ENCODE measurements around the gene DHX15.
"Not testable (repeated sequence)": the region's sequence is repeated elsewhere in the genome, so short reads cannot be mapped to it uniquely, and the experiment has no call there.

Gene DHX15

DNA sequence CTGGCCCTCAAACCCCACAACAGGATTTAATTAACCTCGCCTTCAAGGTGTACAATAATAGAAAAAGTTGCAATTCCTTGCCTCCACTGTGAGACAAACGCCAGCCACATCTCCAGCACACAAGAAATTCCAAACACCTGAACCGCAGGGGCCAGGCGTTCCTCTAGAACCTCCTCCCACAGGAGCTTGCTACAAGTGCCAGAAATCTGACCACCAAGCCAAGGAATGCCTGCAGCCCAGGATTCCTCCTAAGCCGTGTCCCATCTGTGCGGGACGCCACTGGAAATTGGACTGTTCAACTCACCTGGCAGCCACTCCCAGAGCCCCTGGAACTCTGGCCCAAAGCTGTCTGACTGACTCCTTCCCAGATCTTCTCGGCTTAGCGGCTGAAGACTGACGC is 81.3 kb downstream of the DHX15 start:
- not testable (repeated sequence) for H3K36me3 ChIP-seq (ENCODE audit: control insufficient read depth, insufficient read depth, low read length); H3K27ac ChIP-seq (ENCODE audit: insufficient read depth, low read length, poor library complexity, severe bottlenecking); H3K27me3 ChIP-seq (replicated peaks; ENCODE audit: control insufficient read depth, insufficient read depth, low read length, poor library complexity, severe bottlenecking); DNase-seq; H3K4me3 ChIP-seq (ENCODE audit: insufficient read depth, low read depth, low read length, poor library complexity, severe bottlenecking); H3K9me3 ChIP-seq (ENCODE audit: control insufficient read depth, low read length); H3K4me1 ChIP-seq (ENCODE audit: control insufficient read depth, insufficient read depth, low read length, poor library complexity, severe bottlenecking)

DNA sequence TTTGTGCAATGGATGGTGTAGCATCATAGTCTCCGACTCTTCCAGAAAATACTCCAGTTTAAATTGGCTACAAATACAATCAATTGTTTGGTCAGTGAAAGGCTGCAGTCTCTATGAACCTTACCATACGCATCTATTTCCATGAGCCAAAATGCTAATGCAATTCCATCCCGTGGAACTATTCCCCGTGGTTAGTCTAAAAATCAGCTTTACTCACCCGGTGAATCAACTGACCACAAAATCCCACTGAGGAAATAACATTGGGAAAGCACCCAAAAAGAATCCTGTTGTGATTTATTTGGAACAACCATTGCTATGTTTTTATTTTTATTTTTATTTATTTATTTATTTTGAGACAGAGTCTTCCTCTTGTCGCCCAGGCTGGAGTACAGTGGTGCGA is 87.1 kb downstream of the DHX15 start:
- H3K27me3 ChIP-seq (replicated peaks; ENCODE audit: control insufficient read depth, insufficient read depth, low read length, poor library complexity, severe bottlenecking): no peaks in the 10 kb centered on the region
- no peaks in the 10 kb centered on the region for H3K4me1 ChIP-seq (ENCODE audit: control insufficient read depth, insufficient read depth, low read length, poor library complexity, severe bottlenecking)
- H3K9me3 ChIP-seq (ENCODE audit: control insufficient read depth, low read length): no peaks in the 10 kb centered on the region
- H3K27ac ChIP-seq (ENCODE audit: insufficient read depth, low read length, poor library complexity, severe bottlenecking): no peak overlapping the region
- no peak for DNase-seq
- H3K36me3 ChIP-seq (ENCODE audit: control insufficient read depth, insufficient read depth, low read length): no peaks in the 10 kb centered on the region
- no peak overlapping the region for H3K4me3 ChIP-seq (ENCODE audit: insufficient read depth, low read depth, low read length, poor library complexity, severe bottlenecking)

DNA sequence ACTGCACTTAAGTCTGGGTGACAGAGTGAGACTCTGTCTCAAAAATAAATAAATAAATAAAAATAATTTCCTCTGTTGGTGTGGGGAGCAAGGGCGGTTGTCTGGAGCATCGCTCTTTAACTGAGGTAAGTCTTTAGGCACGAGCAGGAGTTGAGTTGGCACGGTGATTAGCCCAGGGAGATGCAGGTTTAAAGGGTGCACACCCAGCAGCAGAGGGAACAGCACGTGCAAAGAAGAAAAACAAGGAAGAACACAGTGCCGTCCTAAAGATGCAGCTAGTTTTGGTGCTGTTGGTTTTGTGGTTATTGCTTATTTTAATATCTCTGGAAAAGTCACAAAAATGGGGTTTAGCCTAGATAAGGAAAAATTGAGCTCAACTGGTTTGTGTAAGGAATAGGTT is 87.8 kb downstream of the DHX15 start:
- Histone ChIP-seq H3K9me3 (ENCODE audit: control insufficient read depth, low read length) (no peaks in the 10 kb centered on the region), H3K36me3 (ENCODE audit: control insufficient read depth, insufficient read depth, low read length) (no peaks in the 10 kb centered on the region), H3K27me3 (replicated peaks; ENCODE audit: control insufficient read depth, insufficient read depth, low read length, poor library complexity, severe bottlenecking) (no peaks in the 10 kb centered on the region), H3K4me1 (ENCODE audit: control insufficient read depth, insufficient read depth, low read length, poor library complexity, severe bottlenecking) (no peaks in the 10 kb centered on the region), H3K27ac (ENCODE audit: insufficient read depth, low read length, poor library complexity, severe bottlenecking) (no peak overlapping the region), H3K4me3 (ENCODE audit: insufficient read depth, low read depth, low read length, poor library complexity, severe bottlenecking) (no peak overlapping the region)
- no peak for DNase-seq

DNA sequence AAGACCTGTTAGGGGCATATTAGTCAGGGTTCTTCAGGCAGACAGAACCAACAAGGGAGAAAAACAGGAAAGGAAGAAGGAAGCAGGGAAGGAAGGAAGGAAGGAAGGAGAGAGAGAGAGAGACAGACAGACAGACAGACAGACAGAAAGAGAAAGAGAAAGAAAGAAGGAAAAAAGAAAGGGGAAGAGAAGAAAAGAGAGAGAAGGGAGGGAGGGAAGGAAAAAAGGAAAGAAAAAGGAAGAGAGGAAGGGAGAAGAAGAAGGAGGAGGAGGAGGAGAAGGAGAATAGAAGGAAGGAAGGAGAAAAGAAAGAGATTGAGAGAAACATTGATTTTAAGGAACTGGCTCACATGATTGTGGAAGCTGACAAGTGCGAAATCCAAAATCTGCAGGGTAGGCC is 89.0 kb downstream of the DHX15 start:
- no peaks in the 10 kb centered on the region for H3K36me3 ChIP-seq (ENCODE audit: control insufficient read depth, insufficient read depth, low read length)
- no peaks in the 10 kb centered on the region for H3K4me1 ChIP-seq (ENCODE audit: control insufficient read depth, insufficient read depth, low read length, poor library complexity, severe bottlenecking)
- no peak overlapping the region for H3K27ac ChIP-seq (ENCODE audit: insufficient read depth, low read length, poor library complexity, severe bottlenecking)
- no peaks in the 10 kb centered on the region for H3K9me3 ChIP-seq (ENCODE audit: control insufficient read depth, low read length)
- no peaks in the 10 kb centered on the region for H3K27me3 ChIP-seq (replicated peaks; ENCODE audit: control insufficient read depth, insufficient read depth, low read length, poor library complexity, severe bottlenecking)
- H3K4me3 ChIP-seq (ENCODE audit: insufficient read depth, low read depth, low read length, poor library complexity, severe bottlenecking): no peak overlapping the region
- DNase-seq: no peak

DNA sequence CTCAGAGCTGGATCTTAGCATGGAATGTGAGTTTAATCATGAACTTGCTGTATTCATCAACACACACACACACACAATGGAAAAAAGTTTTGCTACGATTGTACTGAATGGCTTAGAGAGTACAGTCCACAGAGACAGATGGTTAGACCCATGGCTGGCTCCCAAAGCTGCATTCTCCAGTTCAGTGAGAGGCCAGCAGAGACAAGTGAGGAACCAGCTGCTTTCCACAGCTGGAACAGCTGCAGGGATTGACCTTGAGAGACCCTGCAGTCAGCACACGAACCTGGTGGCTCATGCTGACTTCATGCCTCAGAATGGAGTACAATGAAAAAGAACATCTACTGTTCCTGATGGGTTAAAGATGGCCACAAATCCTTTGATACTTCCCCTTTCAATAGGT is 94.5 kb downstream of the DHX15 start:
- no peak for DNase-seq

DNA sequence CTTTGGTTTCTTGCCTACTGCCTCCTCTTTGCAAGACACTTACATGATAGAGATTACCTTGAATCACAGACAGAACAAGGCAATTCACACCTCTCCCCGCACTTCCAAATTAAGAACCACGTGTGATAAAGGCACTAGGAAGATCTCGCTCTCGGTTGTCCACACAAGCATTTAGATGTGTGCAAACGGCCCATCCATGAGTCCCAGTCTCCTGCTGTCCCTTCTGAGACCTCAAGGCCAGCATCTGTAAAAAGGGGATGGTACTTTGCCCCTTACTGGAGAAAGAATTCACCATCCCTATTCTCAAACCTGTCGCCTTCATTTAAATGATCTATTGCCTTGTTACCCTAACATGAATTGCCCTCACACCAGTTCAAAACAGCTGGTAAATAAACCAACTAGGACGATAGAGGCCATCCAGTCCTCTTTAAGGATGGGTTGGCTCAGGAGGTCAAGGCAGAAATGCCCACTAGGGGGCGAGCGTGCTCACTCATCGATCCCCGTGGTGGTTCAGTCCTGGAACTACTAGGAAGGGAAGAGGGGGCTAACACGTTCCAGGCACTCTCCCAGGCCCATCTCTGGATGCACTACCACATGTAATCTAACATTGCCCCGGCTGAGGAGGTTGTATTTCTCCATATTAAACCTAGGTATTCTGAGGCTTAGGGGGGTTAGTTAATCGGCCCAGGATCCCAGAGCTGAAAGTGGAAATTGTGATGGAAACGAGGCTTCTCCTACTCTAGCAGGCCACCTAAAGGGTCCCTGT is 95.8 kb downstream of the DHX15 start:
- Histone ChIP-seq H3K4me3 (ENCODE audit: insufficient read depth, low read depth, low read length, poor library complexity, severe bottlenecking) (no peak overlapping the region), H3K4me1 (ENCODE audit: control insufficient read depth, insufficient read depth, low read length, poor library complexity, severe bottlenecking) (no peaks in the 10 kb centered on the region), H3K36me3 (ENCODE audit: control insufficient read depth, insufficient read depth, low read length) (no peaks in the 10 kb centered on the region), H3K9me3 (ENCODE audit: control insufficient read depth, low read length) (no peaks in the 10 kb centered on the region), H3K27ac (ENCODE audit: insufficient read depth, low read length, poor library complexity, severe bottlenecking) (no peak overlapping the region), H3K27me3 (replicated peaks; ENCODE audit: control insufficient read depth, insufficient read depth, low read length, poor library complexity, severe bottlenecking) (no peaks in the 10 kb centered on the region)
- DNase-seq: peak in 1 of 3 donors; percentile 24

More for the DNA sequence above, 94.5 kb downstream of the DHX15 start:
- Histone ChIP-seq H3K4me3 (ENCODE audit: insufficient read depth, low read depth, low read length, poor library complexity, severe bottlenecking) (no peak overlapping the region), H3K27ac (ENCODE audit: insufficient read depth, low read length, poor library complexity, severe bottlenecking) (no peak overlapping the region), H3K36me3 (ENCODE audit: control insufficient read depth, insufficient read depth, low read length) (no peaks in the 10 kb centered on the region), H3K27me3 (replicated peaks; ENCODE audit: control insufficient read depth, insufficient read depth, low read length, poor library complexity, severe bottlenecking) (no peaks in the 10 kb centered on the region), H3K4me1 (ENCODE audit: control insufficient read depth, insufficient read depth, low read length, poor library complexity, severe bottlenecking) (no peaks in the 10 kb centered on the region), H3K9me3 (ENCODE audit: control insufficient read depth, low read length) (no peaks in the 10 kb centered on the region)

DNA sequence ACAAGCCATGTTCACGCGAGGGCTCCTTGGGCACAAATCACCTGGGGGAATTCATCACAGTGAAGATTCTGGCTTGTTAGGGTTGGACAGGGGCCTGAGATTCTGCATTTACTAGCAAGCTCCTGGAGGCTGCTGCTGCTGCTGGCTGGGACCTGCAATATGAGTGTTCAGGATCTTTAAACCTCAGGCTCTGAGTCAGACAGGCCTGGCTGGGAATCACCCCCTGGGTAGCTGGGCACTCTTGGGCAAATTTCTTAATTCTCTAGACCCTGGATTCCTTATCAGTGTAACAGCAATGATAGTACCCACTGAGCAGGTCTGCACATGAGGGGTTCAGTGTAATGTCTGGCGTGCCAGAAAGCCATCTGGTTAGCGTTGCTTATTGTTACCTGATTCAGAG is 101.5 kb downstream of the DHX15 start:
- H3K9me3 ChIP-seq (ENCODE audit: control insufficient read depth, low read length): no peaks in the 10 kb centered on the region
- H3K36me3 ChIP-seq (ENCODE audit: control insufficient read depth, insufficient read depth, low read length): no peaks in the 10 kb centered on the region
- H3K27me3 ChIP-seq (replicated peaks; ENCODE audit: control insufficient read depth, insufficient read depth, low read length, poor library complexity, severe bottlenecking): no peaks in the 10 kb centered on the region
- no peak for DNase-seq
- H3K4me3 ChIP-seq (ENCODE audit: insufficient read depth, low read depth, low read length, poor library complexity, severe bottlenecking): no peak overlapping the region
- H3K27ac ChIP-seq (ENCODE audit: insufficient read depth, low read length, poor library complexity, severe bottlenecking): no peak overlapping the region
- H3K4me1 ChIP-seq (ENCODE audit: control insufficient read depth, insufficient read depth, low read length, poor library complexity, severe bottlenecking): no peaks in the 10 kb centered on the region

DNA sequence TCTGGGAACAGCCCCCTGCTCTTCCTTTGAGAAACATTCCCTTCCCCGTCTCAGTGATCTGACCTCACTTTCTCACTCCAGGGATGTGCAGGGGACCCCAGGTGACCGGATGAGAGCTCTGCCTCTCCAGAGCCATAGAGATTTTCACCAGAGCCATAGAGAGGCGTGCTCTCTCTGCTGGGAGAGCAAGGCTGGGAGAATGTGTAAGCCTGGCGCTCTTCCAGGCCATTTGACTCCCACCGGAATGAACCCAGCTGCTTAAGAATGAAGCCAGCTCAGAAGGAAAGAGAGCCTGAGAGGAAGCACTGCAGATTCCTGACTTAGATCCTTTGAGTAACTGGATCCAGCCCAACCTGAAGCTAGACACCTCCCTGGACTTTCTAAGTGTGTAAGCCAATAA is 106.4 kb downstream of the DHX15 start:
- Histone ChIP-seq H3K27me3 (replicated peaks; ENCODE audit: control insufficient read depth, insufficient read depth, low read length, poor library complexity, severe bottlenecking) (no peaks in the 10 kb centered on the region), H3K4me3 (ENCODE audit: insufficient read depth, low read depth, low read length, poor library complexity, severe bottlenecking) (no peak overlapping the region), H3K36me3 (ENCODE audit: control insufficient read depth, insufficient read depth, low read length) (no peaks in the 10 kb centered on the region), H3K27ac (ENCODE audit: insufficient read depth, low read length, poor library complexity, severe bottlenecking) (no peak overlapping the region), H3K4me1 (ENCODE audit: control insufficient read depth, insufficient read depth, low read length, poor library complexity, severe bottlenecking) (peaks cover 4% of the 10 kb centered on the region), H3K9me3 (ENCODE audit: control insufficient read depth, low read length) (no peaks in the 10 kb centered on the region)
- no peak for DNase-seq
